ENCODE results near the gene CHRNA1. TPM values are rescaled to one million over a fixed set of nuclear protein-coding genes. Genes with fewer than 3 reads are reported as not detected.

CHRNA1 gene
- total and polyA plus RNA-seq, 10 of the 15 experiments (the other 5 are each of a cell fraction or from before 2014, with no cell fraction given): 0.05 to 0.14 TPM; not detected in 8

- TF ChIP-seq ZZZ3 (IDR thresholded peaks at IDR 0.05; ENCODE audit: control insufficient read depth, insufficient read length, low read depth) (no peak), EGR1 (IDR thresholded peaks at IDR 0.05; ENCODE audit: borderline replicate concordance in 1 of 2, low read depth in 2 of 2, low read length in 2 of 2) (no peak), ASH2L (IDR thresholded peaks at IDR 0.05; ENCODE audit: borderline replicate concordance, low read depth) (no peak), REST (IDR thresholded peaks at IDR 0.05; ENCODE audit: low read depth, low read length) (no peak), ZBTB4 (CRISPR knock-in tag; IDR thresholded peaks at IDR 0.05) (no peak), SMARCA5 (IDR thresholded peaks at IDR 0.05) (no peak)
Observed at GRCh38 chr2:174784909-174785308, 20.6 kb upstream of the CHRNA1 start (continued).
